NCI-H446 treated with DMSO at 0.1 percent for 48 hours (cell line): ENCODE results near the gene KRTAP4-5.
"Not testable (repeated sequence)": the region's sequence is repeated elsewhere in the genome, so short reads cannot be mapped to it uniquely, and the experiment has no call there.

ENCODE experiments used
- DNase-seq: peaks from one replicate; lab custom pipeline; 2025; lab: John Stamatoyannopoulos, UW

The KRTAP4-5 gene

DNA sequence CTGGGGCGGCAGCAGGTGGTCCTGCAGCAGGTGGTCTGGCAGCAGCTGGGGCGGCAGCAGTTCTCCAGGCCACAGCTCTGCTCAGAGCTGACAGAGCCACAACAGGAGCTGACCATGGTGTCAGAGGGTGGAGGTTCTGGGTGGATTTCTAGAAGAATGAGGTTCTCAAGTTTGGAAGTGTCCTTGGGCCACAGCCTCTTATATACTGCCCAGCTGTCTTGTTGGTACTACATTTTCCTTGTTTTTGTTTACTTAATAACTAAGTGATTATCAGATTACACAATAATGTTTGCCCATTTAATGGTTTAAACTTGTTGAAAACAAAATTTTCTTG is at the start of gene KRTAP4-5:
KRTAP4-5 (minus strand) TSS at position 174 of the 334 bp plus-strand sequence; CDS start at position 116, 58 bp downstream.
- DNase-seq = no peak

DNA sequence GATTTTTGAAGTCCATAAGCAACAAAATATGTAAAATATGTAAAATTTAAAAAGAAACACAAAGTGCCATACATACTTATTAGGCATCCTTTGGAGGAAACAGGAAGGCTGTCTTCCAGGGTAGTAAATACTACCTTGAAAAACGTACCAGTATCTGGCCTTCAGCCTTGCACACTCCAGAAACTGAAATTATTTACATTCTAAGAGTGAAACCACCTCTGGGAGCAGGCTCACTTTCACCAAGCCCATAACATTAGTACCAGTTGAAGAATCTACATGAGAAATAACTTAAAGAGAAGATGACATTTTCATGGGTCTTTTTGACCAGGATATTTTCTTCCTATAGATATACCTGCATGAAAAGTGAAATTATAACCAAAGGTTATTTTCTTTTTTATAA is 46.4 kb upstream of the KRTAP4-5 start:
- no peak for DNase-seq

DNA sequence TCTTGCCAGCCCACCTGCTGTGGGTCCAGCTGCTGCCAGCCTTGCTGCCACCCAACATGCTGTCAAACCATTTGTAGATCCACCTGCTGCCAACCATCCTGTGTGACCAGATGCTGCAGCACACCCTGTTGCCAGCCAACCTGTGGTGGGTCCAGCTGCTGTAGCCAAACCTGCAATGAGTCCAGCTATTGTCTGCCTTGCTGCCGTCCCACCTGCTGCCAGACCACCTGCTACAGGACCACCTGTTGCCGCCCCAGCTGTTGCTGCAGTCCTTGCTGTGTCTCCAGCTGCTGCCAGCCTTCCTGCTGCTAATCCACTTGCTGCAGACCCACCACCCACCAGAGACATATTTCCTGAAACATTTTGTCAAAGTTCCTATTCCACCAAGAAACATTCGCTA is 40.7 kb upstream of the KRTAP4-5 start:
- no peak for DNase-seq

DNA sequence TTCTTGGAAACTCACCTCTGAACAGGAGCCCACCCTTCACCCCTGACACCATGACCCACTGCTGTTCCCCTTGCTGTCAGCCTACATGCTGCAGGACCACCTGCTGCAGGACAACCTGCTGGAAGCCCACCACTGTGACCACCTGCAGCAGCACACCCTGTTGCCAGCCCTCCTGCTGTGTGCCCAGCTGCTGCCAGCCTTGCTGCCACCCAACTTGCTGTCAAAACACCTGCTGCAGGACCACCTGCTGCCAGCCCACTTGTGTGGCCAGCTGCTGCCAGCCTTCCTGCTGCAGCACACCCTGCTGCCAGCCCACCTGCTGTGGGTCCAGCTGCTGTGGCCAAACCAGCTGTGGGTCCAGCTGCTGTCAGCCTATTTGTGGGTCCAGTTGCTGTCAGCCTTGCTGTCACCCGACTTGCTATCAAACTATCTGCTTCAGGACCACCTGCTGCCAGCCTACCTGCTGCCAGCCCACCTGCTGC is 40.3 kb upstream of the KRTAP4-5 start, which contains the start of gene KRTAP9-1:
KRTAP9-1 (plus strand) TSS at position 51 of the 482 bp plus-strand sequence; CDS start at position 51, 0 bp downstream.
- not testable (repeated sequence) for DNase-seq

DNA sequence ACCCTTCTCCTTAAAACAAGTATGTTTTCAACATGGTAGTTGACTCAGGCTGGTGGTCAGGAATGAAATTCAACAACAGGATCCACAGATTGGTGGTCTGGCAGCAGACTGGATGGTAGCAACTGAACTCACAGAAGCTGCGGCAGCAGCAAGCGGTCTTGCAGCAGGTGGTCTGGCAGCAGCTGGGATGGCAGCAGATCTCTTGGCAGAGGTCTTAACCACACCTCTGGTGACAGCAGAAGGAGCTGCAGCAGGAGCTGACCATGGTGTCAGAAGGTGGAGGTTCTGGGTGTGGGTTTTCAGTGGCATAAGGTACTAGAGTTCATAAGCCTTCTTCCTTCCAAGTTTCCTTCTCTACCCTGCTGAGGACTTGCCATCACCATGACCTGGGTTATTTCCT is 37.2 kb upstream of the KRTAP4-5 start:
- no peak for DNase-seq

DNA sequence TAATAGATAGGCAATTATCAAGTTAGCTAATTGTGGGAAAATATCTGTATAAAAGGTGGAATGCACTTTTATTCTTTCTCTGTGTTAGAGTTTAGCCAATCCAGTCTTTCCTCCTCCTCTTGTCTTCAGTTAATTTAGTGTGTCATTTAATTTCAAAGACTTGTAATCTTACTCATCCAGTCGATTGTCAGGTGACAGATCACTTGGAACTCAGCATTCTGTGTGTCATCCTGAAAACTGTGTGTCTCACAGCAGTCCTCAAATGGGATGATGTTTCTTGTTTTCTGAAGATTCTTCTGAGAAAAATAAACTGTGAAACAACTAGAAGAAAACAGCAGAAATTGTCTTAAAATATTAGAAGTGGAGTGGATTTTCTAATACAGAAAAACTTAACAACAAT is 35.4 kb upstream of the KRTAP4-5 start:
- DNase-seq = no peak

DNA sequence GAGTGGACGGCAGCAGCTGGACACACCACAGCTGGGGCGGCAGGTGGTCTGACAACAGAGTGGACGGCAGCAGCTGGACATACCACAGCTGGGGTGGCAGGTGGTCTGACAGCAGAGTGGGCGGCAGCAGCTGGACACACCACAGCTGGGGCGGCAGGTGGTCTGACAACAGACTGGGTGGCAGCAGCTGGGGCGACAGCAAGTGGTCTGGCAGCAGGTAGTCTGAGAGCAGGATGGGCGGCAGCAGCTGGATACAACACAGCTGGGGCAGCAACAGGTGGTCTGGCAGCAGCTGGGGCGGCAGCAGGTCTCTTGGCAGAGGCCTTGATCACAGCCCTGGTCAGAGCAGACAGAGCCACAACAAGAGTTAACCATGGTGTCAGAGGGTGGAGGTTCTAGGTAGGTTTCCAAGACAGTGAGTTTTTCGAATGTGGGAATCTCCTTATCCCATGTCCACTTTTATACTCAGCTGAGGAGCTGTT is 34.9 kb upstream of the KRTAP4-5 start, which contains the start of gene KRTAP4-1:
KRTAP4-1 (minus strand) TSS at position 432 of the 482 bp plus-strand sequence; CDS start at position 375, 57 bp downstream.
- no peak for DNase-seq

DNA sequence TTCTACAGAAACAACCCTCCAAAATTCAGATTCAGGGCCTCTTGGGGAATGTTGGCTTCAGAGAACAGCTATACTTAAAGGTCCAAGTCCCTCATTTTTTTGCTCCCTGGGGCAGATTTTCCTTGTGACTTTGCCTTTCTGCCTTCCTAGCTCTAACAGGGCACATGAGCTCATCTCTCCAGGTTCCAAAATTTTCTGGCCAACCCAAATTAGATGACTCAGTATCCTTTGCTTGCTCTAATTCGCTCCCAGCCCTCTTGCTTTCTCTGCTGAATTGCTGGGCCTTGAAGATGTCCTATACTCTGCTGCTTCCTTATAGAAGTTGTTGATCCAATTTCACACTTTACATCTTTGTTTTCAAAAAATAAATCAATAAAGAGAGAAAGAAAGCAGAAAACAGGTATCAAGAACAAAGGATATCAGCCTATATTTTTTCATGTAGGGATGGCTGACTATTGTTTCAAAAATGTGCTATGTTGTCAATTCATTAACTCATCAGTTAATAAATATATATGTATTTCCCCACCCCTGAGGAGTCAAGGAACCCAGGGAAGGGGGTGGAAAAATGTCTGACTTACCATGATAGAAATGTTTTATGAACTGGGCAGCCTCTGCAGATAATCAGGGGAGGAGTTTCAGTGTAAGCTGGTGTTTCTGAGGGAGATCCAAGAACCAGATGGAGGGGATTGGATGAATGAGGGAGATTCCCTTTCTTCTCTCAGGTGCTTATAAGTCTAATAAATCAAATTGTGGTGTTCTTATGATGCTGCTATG is 29.4 kb upstream of the KRTAP4-5 start:
- no peak for DNase-seq

DNA sequence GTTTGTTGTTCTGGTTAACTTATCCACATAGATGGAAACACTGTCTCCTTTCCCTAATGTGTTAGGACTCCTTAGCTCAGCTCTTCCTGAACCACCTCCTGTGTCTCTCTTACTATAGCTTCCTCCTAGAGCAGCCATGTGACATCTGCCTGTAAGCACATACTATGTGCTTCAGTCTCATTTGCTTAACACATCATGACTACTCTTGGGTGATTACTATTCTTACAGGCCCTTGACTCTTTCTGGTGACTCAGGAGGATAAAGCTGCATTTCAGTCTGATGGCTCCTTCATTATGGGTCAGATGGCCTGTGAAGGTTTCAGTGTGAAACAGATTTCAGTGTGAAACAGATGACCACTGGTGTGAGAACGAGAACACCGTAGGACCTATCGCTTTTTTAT is 28.7 kb upstream of the KRTAP4-5 start:
- no peak for DNase-seq

DNA sequence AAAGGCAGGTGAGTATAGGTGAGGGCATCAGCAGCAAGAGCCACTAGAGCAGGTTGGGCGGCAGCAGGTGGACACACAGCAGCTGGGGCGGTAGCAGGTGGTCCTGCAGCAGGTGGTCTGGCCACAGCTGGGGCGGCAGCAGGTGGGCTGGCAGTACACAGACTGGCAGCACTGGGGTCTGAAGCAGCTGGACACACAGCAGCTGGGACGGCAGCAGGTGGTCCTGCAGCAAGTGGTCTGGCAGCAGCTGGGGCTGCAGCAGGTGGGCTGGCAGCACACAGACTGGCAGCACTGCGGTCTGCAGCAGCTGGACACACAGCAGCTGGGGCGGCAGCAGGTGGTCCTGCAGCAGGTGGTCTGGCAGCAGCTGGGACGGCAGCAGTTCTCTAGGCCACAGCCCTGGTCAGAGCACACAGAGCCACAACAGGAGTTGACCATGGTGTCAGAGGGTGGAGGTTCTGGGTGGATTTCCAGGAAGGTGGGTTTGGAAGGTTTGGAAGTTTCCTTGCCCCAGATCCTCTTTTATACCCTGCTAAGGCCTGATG is 28.2 kb upstream of the KRTAP4-5 start, which contains the start of gene KRTAP4-2:
KRTAP4-2 (minus strand) TSS at position 495 of the 545 bp plus-strand sequence; CDS start at position 438, 57 bp downstream.
- DNase-seq = no peak

DNA sequence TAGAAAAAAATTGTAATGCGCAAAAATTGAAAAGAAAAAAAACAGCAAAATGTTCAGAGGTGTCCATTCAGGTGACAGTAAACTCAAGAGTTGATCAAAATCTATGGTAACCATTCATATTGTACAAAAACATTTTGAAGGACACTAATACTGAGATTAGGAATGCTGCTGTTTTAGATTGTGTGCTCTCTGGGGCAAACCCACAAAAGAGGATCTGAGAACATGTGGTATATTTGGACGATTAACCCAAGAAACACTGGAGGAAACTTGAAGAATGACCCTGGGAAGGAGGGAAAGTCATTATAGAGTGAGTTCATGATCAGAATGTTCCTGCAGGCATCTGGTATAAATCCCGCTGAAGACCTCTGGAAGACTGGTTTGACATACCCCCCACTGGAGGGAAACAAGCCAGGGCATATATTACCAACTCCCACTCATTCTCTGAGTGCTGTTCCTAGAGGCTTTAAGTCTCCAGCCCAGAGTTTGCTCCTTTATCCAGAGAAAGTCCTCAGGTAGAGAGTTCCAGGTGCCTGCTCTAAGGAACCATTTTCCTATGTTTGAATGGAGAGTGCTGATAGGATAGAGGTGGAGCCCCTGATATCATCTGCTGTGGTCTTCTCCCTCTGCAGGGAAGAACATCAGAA is 27.2 kb upstream of the KRTAP4-5 start:
- no peak for DNase-seq

DNA sequence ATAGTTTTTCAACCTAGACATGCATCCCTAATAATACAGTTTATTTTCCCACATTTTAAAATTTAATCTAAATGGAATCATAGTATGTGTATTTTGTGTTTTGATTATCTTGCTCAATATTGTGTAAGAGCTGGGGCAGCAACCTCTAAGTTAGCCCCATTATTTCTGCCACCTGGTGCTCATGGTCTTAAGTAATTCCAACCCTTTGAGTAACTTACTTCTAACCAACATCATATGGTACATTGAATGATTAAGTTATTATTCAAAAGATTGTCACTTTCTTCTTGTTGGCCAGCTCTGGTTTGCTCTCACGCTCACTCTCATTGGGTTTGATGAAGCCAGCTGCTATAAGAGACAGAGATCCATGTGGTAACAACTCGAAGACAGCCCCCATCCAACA is 22.3 kb upstream of the KRTAP4-5 start:
- no peak for DNase-seq

DNA sequence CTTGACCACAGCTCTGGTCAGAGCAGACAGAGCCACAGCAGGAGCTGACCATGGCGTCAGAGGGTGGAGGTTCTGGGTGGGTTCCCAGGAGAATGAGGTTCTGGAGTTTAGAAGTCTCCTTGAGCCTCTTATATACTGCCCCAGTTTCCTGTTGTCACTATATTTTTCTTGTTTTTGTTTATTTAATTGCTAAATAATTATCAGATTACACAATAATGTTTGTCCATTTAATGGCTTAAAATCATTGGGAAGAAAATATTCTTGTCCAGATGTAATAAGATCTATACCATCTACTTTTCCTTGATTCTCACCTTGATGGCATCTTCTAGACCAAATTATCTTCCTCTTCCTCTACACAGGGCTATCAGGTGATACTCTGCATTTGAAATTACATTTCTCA is 18.5 kb upstream of the KRTAP4-5 start, which contains the start of gene KRTAP4-3:
KRTAP4-3 (minus strand) TSS at position 101 of the 400 bp plus-strand sequence; CDS start at position 52, 49 bp downstream.
- DNase-seq = no peak

DNA sequence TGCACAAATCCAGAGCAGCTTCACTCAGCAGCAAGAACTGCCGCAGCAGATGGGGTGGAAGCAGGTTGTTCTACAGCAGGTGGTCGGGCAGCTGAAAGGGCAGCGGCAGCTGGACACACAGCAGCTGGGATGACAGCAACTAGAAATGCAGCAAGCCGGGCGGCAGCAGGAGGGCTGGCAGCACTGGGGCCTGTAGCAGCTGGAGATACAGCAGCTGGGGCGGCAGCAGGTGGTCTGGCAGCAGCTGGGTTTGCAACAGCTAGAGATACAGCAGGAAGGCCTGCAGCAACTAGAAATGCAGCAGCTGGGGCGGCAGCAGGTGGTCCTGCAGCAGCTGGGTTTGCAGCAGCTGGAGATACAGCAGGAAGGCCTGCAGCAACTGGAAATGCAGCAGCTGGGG is 17.9 kb upstream of the KRTAP4-5 start:
- no peak for DNase-seq

DNA sequence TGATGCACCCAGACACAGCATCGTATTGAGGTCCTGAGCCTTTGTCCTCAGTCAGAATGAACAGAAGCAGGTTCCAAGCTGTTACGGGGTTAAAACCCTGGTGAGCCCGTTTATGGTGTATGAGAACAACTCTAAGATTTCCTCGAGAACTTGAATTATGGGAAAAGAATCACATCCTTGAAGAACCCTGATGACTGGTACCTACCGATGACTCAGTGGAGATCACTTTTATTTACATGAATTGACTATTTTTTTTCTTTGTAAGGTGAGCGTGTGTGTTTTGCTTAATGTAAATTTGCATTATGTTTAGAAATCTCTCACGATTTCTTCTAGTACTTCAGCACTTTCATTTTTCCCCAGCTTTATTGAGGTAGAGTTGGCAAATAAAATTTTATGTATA is 14.2 kb upstream of the KRTAP4-5 start:
- DNase-seq = no peak

DNA sequence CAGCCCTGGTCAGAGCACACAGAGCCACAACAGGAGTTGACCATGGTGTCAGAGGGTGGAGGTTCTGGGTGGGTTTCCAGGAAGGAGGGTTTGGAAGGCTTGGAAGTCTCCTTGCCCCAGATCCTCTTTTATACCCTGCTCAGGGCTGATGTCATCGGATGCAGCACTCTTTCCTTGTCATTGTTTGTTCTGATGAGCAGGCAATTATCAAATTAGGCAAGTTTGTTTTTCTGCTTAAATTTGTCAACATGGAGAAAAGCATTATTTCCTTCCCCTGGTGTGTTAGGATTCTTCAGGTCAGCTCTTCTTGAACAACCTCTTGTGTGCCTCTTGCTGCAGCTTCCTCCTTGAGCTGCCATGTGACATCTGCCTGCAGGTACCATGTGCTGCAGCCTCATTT is 11.0 kb upstream of the KRTAP4-5 start, which contains the start of gene KRTAP4-4:
KRTAP4-4 (minus strand) TSS at position 101 of the 400 bp plus-strand sequence; CDS start at position 44, 57 bp downstream.
- DNase-seq = no peak

DNA sequence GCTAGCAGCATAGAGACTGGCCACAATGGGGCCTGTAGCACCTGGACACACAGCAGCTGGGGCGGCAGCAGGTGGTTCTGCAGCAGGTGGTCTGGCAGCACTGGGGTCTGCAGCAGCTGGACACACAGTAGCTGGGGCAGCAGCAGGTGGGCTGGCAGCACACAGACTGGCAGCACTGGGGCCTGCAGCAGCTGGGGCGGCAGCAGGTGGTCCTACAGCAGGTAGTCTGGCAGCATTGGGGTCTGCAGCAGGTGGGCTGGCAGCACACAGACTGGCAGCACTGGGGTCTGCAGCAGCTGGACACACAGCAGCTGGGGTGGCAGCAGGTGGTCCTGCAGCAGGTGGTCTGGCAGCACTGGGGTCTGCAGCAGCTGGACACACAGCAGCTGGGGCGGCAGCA is 10.6 kb upstream of the KRTAP4-5 start:
- DNase-seq = not testable (repeated sequence)

DNA sequence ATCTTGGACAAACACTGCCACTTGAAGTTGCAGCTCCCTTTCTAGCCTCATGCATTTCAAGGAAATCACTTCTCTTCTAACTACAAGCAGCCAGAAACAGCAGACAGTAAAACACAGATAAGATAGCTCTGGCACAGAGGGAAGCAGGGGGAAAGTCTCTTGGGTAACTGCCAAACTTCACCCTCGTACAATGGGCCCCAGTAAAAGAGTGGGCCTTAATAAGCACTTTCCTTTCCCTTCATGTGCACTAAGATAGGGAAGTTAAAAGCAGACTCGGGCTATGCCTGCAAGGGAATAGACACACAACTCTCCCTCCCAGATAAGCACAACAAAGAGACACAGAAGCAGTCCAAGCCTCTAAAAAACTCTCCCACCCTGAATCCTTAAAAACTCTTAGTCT is 4.2 kb upstream of the KRTAP4-5 start:
- no peak for DNase-seq

DNA sequence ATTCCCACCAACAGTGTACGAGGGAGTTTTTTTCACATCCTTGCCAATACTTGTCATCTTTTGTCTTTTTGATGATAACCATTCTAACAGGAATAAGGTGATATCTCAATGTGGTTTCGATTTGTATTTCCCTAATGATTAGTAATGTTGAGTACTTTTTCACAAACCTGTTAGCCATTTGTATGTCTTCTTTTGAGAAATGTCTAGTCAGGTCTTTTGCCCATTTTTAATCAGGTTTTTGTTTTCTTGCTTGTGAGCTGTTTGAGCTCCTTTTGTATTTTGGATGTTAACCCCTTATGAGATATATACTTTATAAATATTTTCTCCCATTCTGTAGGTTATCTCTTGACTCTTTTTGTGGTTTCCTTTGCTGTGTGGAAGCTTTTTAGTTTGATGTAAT is 1.9 kb upstream of the KRTAP4-5 start:
- no peak for DNase-seq

DNA sequence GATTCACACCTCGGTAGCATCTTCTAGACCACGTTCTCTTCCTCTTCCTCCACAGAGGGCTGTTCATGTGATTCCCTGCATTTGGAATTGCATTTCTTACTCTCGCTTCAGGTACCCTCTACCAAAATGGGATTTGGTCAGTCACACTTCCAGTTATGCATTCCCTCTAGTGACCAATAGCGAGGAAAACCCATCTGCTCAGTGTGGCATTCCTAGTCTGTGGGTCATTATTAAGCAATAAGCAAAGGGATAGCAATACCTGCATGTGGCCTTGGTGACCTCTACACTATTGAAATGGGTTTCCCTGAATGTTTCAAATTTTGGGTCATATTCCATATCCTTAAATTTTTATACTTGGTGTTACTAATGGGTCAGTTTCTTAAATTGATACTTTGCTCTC is 401 bp upstream of the KRTAP4-5 start:
- DNase-seq = no peak

DNA sequence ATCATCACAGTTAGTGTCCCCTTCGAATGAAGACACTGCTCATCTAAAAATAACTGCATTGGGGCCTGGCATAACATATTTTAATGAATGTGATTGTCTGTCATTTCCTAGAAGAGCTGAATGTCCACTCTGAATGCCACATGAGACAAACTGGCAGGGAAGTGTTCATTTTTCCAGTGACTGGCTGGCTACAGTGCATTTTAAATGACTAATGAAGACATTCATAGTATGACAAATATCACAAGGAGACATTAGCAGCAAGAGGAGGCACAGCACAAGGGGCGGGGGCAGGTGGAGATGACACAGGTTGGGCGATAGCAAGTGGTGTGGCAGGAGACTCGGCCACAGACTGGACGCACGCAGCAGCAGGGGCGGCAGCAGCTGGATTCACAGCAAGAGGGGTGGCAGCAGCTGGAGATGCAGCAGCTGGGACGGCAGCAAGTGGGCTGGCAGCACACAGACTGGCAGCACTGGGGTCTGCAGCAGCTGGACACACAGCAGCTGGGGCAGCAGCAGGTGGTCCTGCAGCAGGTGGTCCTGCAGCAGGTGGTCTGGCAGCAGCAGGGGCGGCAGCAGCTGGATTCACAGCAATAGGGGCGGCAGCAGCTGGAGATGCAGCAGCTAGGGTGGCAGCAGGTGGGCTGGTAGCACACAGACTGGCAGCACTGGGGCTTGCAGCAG is 514 bp downstream of the KRTAP4-5 start:
- not testable (repeated sequence) for DNase-seq
